GM12878 (cell line): ENCODE measurements around the gene PSMB7. TPM values are rescaled to one million over a fixed set of nuclear protein-coding genes. Genes with fewer than 3 reads are reported as not detected.

Experiments used
- ATAC-seq: fragments of 200-7000 bp; cut with Tn5 transposase; 3 replicates; pipeline ENCODE4 v1.9.1; 2020; ENCODE audit warnings: mild to moderate bottlenecking, moderate library complexity
- BruUV-seq: library from RNA; stranded (reverse); fragments of 400-500 nt; replicated peaks from 2 replicates; lab custom pipeline; 2021; lab: Mats Ljungman, UMichigan
- CTCF ChIA-PET: fragments of 300-600 bp; sonication (Branson Sonifier 250); formaldehyde crosslinking; extraction: SDS; loops from one replicate; lab custom pipeline; 2021; ENCODE audit warnings: inconsistent platforms; lab: Yijun Ruan, JAX
- POLR2A ChIA-PET: fragments of 350-600 bp; formaldehyde crosslinking; extraction: SDS; loops from one replicate; lab custom pipeline; 2021; ENCODE audit warnings: inconsistent platforms; lab: Charles Lee
- RAD21 ChIA-PET: fragments of 300-600 bp; sonication (Branson Sonifier 250); formaldehyde crosslinking; loops from one replicate; lab custom pipeline; 2023; ENCODE audit warnings: antibody characterized with exemption; ENCODE audit not compliant: unreplicated experiment; lab: Charles Lee
- SMC1A ChIA-PET: fragments of 300-600 bp; sonication (Branson Sonifier 250); formaldehyde crosslinking; loops from one replicate; lab custom pipeline; 2023; ENCODE audit not compliant: unreplicated experiment, uncharacterized antibody; lab: Charles Lee
- DNase-seq: peaks from one replicate; pipeline ENCODE4 v3.0.0-alpha.2; 2011; ENCODE audit warnings: low read depth, low spot score
- FAIRE-seq: peaks from 3 replicates; lab custom pipeline; 2011; peaks lifted over from hg19 to GRCh38; lab: Jason Lieb, UNC
- H2AFZ ChIP-seq: 2 replicates; pipeline ENCODE4 v1.6.0; 2011; ENCODE audit warnings: low read depth, low read length, control low read depth; ENCODE audit not compliant: control insufficient read depth
- H3K27ac ChIP-seq: 2 replicates; pipeline ENCODE4 v1.5.1; 2011; ENCODE audit warnings: control low read depth; ENCODE audit not compliant: control insufficient read depth, insufficient read depth
- H3K27me3 ChIP-seq, 2 experiments: replicated peaks in 1 of 2; 2 replicates each; pipeline versions ENCODE4 v1.6.0 to v1.6.1; 2011; ENCODE audit warnings: low read length in 1 of 2; ENCODE audit not compliant: control insufficient read depth in 2 of 2, insufficient read depth in 2 of 2
- H3K36me3 ChIP-seq, 2 experiments: 2 replicates each; pipeline ENCODE4 v1.5.1; 2011; ENCODE audit warnings: low read length in 1 of 2; ENCODE audit not compliant: control insufficient read depth in 2 of 2, insufficient read depth in 2 of 2
- H3K4me1 ChIP-seq: 2 replicates; pipeline ENCODE4 v1.6.1; 2011; ENCODE audit warnings: mild to moderate bottlenecking, low read length, moderate library complexity, mixed read lengths; ENCODE audit not compliant: control insufficient read depth, insufficient read depth
- H3K4me2 ChIP-seq: 2 replicates; pipeline ENCODE4 v1.6.0; 2011; ENCODE audit warnings: control low read depth; ENCODE audit not compliant: control insufficient read depth, insufficient read depth
- H3K4me3 ChIP-seq: fragments of 200-600 bp; sonication (generic); 2 replicates; pipeline ENCODE4 v1.5.1; 2016
- H3K79me2 ChIP-seq: 2 replicates; pipeline ENCODE4 v1.6.0; 2011; ENCODE audit warnings: low read length; ENCODE audit not compliant: control insufficient read depth, insufficient read depth
- H3K9ac ChIP-seq: 2 replicates; pipeline ENCODE4 v1.8.0; 2011; ENCODE audit warnings: low read length, control low read depth, mixed read lengths; ENCODE audit not compliant: control insufficient read depth, insufficient read depth
- H3K9me3 ChIP-seq: replicated peaks from 3 replicates; pipeline ENCODE4 v1.5.1; 2011; ENCODE audit warnings: mild to moderate bottlenecking, low read length; ENCODE audit not compliant: control insufficient read depth, insufficient read depth
- H4K20me1 ChIP-seq: 2 replicates; pipeline ENCODE4 v1.6.0; 2011; ENCODE audit not compliant: control insufficient read depth, insufficient read depth
- BRCA1 ChIP-seq: IDR thresholded peaks from 2 replicates; pipeline ENCODE4 v1.6.1; 2011; ENCODE audit warnings: low read depth, low read length, improper control_type of control experiment
- CREM ChIP-seq: IDR thresholded peaks from 2 replicates; pipeline ENCODE4 v1.6.1; 2014; ENCODE audit warnings: antibody characterized with exemption, low read depth
- FOS ChIP-seq: IDR thresholded peaks from 3 replicates; pipeline ENCODE4 v1.6.1; 2011; ENCODE audit warnings: borderline replicate concordance; ENCODE audit not compliant: insufficient read length; ENCODE audit errors: extremely low read depth
- JUNB ChIP-seq: IDR thresholded peaks from 2 replicates; pipeline ENCODE4 v1.6.1; 2016; ENCODE audit warnings: antibody characterized with exemption, mild to moderate bottlenecking
- POLR2A ChIP-seq: IDR thresholded peaks from 2 replicates; pipeline ENCODE4 v1.6.1; 2011; ENCODE audit warnings: low read depth, mild to moderate bottlenecking, low read length
- RFX5 ChIP-seq: IDR thresholded peaks from 2 replicates; pipeline ENCODE4 v1.6.1; 2011; ENCODE audit warnings: low read depth, low read length, improper control_type of control experiment
- TCF7 ChIP-seq: IDR thresholded peaks from 2 replicates; pipeline ENCODE4 v1.6.1; 2014; ENCODE audit warnings: antibody characterized with exemption, borderline replicate concordance
- ZNF207 ChIP-seq: fragments of 450-650 bp; IDR thresholded peaks from 2 replicates; pipeline ENCODE4 v1.6.1; 2014; ENCODE audit warnings: antibody characterized with exemption, mild to moderate bottlenecking, borderline replicate concordance
- WGBS: methylation state at CpG from one replicate; pipeline ENCODE4 v1.1.6; 2016; ENCODE audit warnings: low lambda C conversion rate; ENCODE audit not compliant: insufficient replicate concordance, insufficient coverage; ENCODE audit errors: missing lambda C conversion rate; 5-methylcytosine and 5-hydroxymethylcytosine counted together
- in situ Hi-C: fragments of 300-500 bp; cut with MboI; formaldehyde crosslinking; loops from 9 replicates; pipeline ENCODE4 v1.14.3; 2018; ENCODE audit warnings: mixed read lengths
- intact Hi-C: fragments of 100-400 bp; cut with micrococcal nuclease; formaldehyde crosslinking; loops from one replicate; pipeline ENCODE4 v1.14.2; 2022; ENCODE audit not compliant: unreplicated experiment
- polyA plus RNA-seq, 11 experiments: library from polyadenylated mRNA; depleted of rRNA in 4 of 11; unstranded in 6 of 11; stranded (reverse) in 5 of 11; fragments of >200 nt; fragmentation: Nextera tagmentation in 4 of 11; fragmentation: Illumina TruSeq in 1 of 11; extraction: Ambion mirVana in 4 of 11; extraction: Trizol in 1 of 11; gene quantifications; 1 replicate in 1 of 11; 2 replicates in 10 of 11; pipeline versions ENCODE4 v1.2.1 to v1.2.3, GENCODE V29; 2011 to 2016; ENCODE audit warnings: inconsistent platforms in 2 of 11, missing spikeins in 2 of 11, low read depth in 1 of 11
- total RNA-seq, 4 experiments: library from RNA; depleted of rRNA in 3 of 4; stranded (reverse); fragments of >200 nt in 3 of 4; fragmentation: Illumina TruSeq in 1 of 4; extraction: Trizol in 1 of 4; gene quantifications; 2 replicates each; pipeline versions ENCODE4 v1.2.1 to v1.2.3, GENCODE V29; 2013 to 2021
- TF ChIP-seq, protein P1 (sequence below): fragments of 450-650 bp; IDR thresholded peaks from 2 replicates; pipeline ENCODE4 v1.6.1; 2017; ENCODE audit warnings: mild to moderate bottlenecking, moderate library complexity
- TF ChIP-seq, protein P2 (sequence below): fragments of 150-350 bp; IDR thresholded peaks from 2 replicates; pipeline ENCODE4 v1.6.1; 2016; ENCODE audit warnings: low read depth, low read length
- TF ChIP-seq, protein P3 (sequence below): IDR thresholded peaks from 2 replicates; pipeline ENCODE4 v1.6.1; 2012; ENCODE audit warnings: low read depth, low read length, improper control_type of control experiment

PSMB7 gene
- total and polyA plus RNA-seq, 10 of the 15 experiments (the other 5 are each of a cell fraction or from before 2014, with no cell fraction given): 174 to 564 (median 268) TPM

DNA sequence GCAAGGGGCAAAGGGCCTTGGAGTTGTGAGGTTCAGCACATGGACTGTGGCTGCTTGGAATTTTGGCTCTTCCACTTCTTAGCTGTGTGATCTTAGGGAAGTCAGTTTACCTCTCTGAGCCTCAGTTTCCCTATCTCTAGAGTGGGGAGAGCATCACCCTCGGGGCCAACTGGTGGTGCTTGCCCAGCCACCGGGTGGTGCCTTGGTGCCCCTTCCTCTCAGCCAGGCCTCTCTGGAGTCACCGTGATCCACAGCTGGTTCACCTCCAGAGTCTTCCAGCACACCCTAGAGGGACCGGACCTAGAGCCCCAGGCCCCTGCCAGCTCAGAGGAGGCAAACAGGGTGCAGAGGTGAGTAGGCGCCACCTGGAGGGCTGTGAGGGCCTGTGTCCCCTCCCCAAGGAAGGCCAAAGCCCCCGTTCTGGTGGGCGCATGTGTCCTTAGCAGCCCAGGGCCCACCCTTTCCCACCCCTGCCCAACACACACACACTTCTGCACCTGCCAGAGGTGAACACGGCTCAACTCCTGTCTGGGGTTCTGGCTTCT, 42.7 kb upstream of the PSMB7 start:
- DNase-seq: no peak
- Histone ChIP-seq H3K4me1 (no peaks in the 10 kb centered on the region), H3K79me2 (no peaks in the 10 kb centered on the region), H3K4me2 (no peak overlapping the region), H3K9me3 (no peaks in the 10 kb centered on the region), H3K27me3 (no peaks in the 10 kb centered on the region; a peak in 1 of 4 replicates), H3K36me3 (no peaks in the 10 kb centered on the region), H3K4me3 (no peak overlapping the region), H4K20me1 (no peaks in the 10 kb centered on the region), H3K27ac (no peak overlapping the region), H3K9ac (no peak overlapping the region), H2AFZ (no peak overlapping the region)
- WGBS: 34% methylated on average over 8 of the region's 8 CpGs
- TF ChIP-seq RFX5 (no peak), JUNB (no peak), CREM (no peak), ZNF207 (no peak), TCF7 (no peak), FOS (no peak), BRCA1 (no peak), POLR2A (no peak)
- TF ChIP-seq, protein P1, sequence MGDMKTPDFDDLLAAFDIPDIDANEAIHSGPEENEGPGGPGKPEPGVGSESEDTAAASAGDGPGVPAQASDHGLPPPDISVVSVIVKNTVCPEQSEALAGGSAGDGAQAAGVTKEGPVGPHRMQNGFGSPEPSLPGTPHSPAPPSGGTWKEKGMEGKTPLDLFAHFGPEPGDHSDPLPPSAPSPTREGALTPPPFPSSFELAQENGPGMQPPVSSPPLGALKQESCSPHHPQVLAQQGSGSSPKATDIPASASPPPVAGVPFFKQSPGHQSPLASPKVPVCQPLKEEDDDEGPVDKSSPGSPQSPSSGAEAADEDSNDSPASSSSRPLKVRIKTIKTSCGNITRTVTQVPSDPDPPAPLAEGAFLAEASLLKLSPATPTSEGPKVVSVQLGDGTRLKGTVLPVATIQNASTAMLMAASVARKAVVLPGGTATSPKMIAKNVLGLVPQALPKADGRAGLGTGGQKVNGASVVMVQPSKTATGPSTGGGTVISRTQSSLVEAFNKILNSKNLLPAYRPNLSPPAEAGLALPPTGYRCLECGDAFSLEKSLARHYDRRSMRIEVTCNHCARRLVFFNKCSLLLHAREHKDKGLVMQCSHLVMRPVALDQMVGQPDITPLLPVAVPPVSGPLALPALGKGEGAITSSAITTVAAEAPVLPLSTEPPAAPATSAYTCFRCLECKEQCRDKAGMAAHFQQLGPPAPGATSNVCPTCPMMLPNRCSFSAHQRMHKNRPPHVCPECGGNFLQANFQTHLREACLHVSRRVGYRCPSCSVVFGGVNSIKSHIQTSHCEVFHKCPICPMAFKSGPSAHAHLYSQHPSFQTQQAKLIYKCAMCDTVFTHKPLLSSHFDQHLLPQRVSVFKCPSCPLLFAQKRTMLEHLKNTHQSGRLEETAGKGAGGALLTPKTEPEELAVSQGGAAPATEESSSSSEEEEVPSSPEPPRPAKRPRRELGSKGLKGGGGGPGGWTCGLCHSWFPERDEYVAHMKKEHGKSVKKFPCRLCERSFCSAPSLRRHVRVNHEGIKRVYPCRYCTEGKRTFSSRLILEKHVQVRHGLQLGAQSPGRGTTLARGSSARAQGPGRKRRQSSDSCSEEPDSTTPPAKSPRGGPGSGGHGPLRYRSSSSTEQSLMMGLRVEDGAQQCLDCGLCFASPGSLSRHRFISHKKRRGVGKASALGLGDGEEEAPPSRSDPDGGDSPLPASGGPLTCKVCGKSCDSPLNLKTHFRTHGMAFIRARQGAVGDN: no peak
- TF ChIP-seq, protein P2, sequence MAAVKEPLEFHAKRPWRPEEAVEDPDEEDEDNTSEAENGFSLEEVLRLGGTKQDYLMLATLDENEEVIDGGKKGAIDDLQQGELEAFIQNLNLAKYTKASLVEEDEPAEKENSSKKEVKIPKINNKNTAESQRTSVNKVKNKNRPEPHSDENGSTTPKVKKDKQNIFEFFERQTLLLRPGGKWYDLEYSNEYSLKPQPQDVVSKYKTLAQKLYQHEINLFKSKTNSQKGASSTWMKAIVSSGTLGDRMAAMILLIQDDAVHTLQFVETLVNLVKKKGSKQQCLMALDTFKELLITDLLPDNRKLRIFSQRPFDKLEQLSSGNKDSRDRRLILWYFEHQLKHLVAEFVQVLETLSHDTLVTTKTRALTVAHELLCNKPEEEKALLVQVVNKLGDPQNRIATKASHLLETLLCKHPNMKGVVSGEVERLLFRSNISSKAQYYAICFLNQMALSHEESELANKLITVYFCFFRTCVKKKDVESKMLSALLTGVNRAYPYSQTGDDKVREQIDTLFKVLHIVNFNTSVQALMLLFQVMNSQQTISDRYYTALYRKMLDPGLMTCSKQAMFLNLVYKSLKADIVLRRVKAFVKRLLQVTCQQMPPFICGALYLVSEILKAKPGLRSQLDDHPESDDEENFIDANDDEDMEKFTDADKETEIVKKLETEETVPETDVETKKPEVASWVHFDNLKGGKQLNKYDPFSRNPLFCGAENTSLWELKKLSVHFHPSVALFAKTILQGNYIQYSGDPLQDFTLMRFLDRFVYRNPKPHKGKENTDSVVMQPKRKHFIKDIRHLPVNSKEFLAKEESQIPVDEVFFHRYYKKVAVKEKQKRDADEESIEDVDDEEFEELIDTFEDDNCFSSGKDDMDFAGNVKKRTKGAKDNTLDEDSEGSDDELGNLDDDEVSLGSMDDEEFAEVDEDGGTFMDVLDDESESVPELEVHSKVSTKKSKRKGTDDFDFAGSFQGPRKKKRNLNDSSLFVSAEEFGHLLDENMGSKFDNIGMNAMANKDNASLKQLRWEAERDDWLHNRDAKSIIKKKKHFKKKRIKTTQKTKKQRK: no peak
- TF ChIP-seq, protein P3, sequence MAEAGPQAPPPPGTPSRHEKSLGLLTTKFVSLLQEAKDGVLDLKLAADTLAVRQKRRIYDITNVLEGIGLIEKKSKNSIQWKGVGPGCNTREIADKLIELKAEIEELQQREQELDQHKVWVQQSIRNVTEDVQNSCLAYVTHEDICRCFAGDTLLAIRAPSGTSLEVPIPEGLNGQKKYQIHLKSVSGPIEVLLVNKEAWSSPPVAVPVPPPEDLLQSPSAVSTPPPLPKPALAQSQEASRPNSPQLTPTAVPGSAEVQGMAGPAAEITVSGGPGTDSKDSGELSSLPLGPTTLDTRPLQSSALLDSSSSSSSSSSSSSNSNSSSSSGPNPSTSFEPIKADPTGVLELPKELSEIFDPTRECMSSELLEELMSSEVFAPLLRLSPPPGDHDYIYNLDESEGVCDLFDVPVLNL: no peak
- FAIRE-seq: no peak
- intact Hi-C loops (no loop called here), in situ Hi-C loops (no loop called here)
- no TSS peak for BruUV-seq
- ATAC-seq: no peak
- ChIA-PET POLR2A (no interaction called here), RAD21 (no interaction called here), SMC1A (interaction anchor here (0.7 kb wide), 1 partner anchor 146 kb away, joined by 3 read pairs; no protein-coding TSS in a partner anchor), CTCF (no interaction called here)
